Natural killer cell (primary cell): ENCODE measurements around the gene ZNF487. TPM values are rescaled to one million over a fixed set of nuclear protein-coding genes. Genes with fewer than 3 reads are reported as not detected.
A peak's percentile ranks its signal among the peaks of the same experiment; 100 is the strongest.
"Not testable (repeated sequence)": the region's sequence is repeated elsewhere in the genome, so short reads cannot be mapped to it uniquely, and the experiment has no call there.

Experiments
- ATAC-seq, 3 donors: fragments of 150-1000 bp in 2 of 3; fragments of 200-7000 bp in 1 of 3; cut with Tn5 transposase; 1 replicate in 1 of 3; 2 replicates in 2 of 3; pipeline ENCODE4 v1.10.0; 2021; ENCODE audit warnings: mild to moderate bottlenecking in 2 of 3, moderate library complexity in 2 of 3
- DNase-seq, 2 donors: peaks; one replicate each; pipeline versions ENCODE4 v3.0.0 to v3.0.0-alpha.2; 2013 to 2021; ENCODE audit warnings: mixed read lengths in 1 of 2
- H3K27ac ChIP-seq: one replicate; pipeline ENCODE4 v1.5.1; 2013; ENCODE audit warnings: mild to moderate bottlenecking, low read length
- H3K27me3 ChIP-seq: one replicate; pipeline ENCODE4 v1.6.1; 2013; ENCODE audit warnings: low read length; ENCODE audit not compliant: control insufficient read depth, insufficient read depth
- H3K36me3 ChIP-seq: one replicate; pipeline ENCODE4 v1.6.1; 2013; ENCODE audit warnings: low read length; ENCODE audit not compliant: control insufficient read depth, insufficient read depth
- H3K4me1 ChIP-seq: one replicate; pipeline ENCODE4 v1.6.1; 2013; ENCODE audit warnings: low read length; ENCODE audit not compliant: control insufficient read depth, insufficient read depth
- H3K4me3 ChIP-seq: one replicate; pipeline ENCODE4 v1.5.1; 2013; ENCODE audit warnings: low read length
- H3K9me3 ChIP-seq: one replicate; pipeline ENCODE4 v1.6.1; 2013; ENCODE audit warnings: low read length; ENCODE audit not compliant: control insufficient read depth, insufficient read depth
- H3K27ac Mint-ChIP-seq, 2 donors: one replicate each; pipeline ENCODE4 v1.8.0; 2022; ENCODE audit warnings: mild to moderate bottlenecking in 2 of 2, mixed read lengths in 2 of 2, moderate library complexity in 1 of 2
- H3K27me3 Mint-ChIP-seq, 2 donors: one replicate each; pipeline ENCODE4 v1.8.0; 2022; ENCODE audit warnings: low read depth in 2 of 2, mixed read lengths in 2 of 2
- H3K36me3 Mint-ChIP-seq: one replicate; pipeline ENCODE4 v1.8.0; 2022; ENCODE audit warnings: mixed read lengths
- H3K4me1 Mint-ChIP-seq, 2 donors: one replicate each; pipeline ENCODE4 v1.8.0; 2022; ENCODE audit warnings: mixed read lengths in 2 of 2
- H3K4me3 Mint-ChIP-seq: one replicate; pipeline ENCODE4 v1.8.0; 2022; ENCODE audit warnings: mild to moderate bottlenecking, moderate library complexity, mixed read lengths
- H3K9me3 Mint-ChIP-seq, 2 donors: one replicate each; pipeline ENCODE4 v1.8.0; 2022; ENCODE audit warnings: mixed read lengths in 2 of 2
- WGBS: methylation state at CpG from one replicate; pipeline ENCODE4 v1.1.7; 2013; ENCODE audit warnings: missing lambda C conversion rate; ENCODE audit not compliant: insufficient coverage; 5-methylcytosine and 5-hydroxymethylcytosine counted together
- intact Hi-C: fragments of 100-400 bp; cut with micrococcal nuclease; formaldehyde crosslinking; loops from one replicate; pipeline ENCODE4 v1.14.2; 2022
- total RNA-seq, 4 donors: library from RNA; stranded (reverse); fragments of 120-200 nt in 1 of 4; gene quantifications; one replicate each; pipeline versions ENCODE4 v1.2.3 to v1.2.4, GENCODE V29; 2013 to 2022
- TF ChIP-seq, protein P1 (sequence below): fragments of 200-600 bp; IDR thresholded peaks from one replicate; pipeline ENCODE4 v1.8.0; 2022; ENCODE audit warnings: antibody characterized with exemption

The ZNF487 gene
- total RNA-seq, 3 donors from 2014 or later (not counting 1 experiment from before 2014, with no cell fraction given): 19.1 to 30.8 (median 22.8) TPM

DNA sequence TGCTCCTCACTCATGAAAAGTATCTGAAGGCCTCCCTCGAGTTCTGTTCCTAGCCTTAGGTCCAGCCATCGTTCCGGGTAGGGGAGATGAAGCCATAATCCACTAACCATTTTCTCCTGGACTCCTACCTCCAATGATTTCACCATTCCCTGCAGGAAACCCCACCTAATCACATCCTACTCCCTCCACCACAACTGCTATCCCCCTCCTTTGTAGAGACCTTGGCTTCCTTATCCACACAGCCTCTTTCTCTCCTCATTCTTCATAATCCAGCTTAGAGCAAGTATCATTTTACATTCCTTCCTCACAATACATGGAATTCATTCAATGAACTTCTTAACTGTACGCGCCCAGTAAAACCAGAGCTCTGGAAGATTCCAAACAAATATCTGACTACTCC, 46.6 kb upstream of the ZNF487 start:
- Mint-ChIP-seq H3K27ac (peak overlapping the region; percentile 98 to 99), H3K9me3 (no peaks in the 10 kb centered on the region), H3K27me3 (no peaks in the 10 kb centered on the region), H3K4me1 (peaks cover 70 to 71% of the 10 kb centered on the region in 2 donors), H3K4me3 (no peak overlapping the region), H3K36me3 (peaks cover 40% of the 10 kb centered on the region)
- DNase-seq: no peak
- peaks cover 28% of the 10 kb centered on the region for H3K4me1 ChIP-seq
- intact Hi-C loops: no loop called here
- TF ChIP-seq, protein P1, sequence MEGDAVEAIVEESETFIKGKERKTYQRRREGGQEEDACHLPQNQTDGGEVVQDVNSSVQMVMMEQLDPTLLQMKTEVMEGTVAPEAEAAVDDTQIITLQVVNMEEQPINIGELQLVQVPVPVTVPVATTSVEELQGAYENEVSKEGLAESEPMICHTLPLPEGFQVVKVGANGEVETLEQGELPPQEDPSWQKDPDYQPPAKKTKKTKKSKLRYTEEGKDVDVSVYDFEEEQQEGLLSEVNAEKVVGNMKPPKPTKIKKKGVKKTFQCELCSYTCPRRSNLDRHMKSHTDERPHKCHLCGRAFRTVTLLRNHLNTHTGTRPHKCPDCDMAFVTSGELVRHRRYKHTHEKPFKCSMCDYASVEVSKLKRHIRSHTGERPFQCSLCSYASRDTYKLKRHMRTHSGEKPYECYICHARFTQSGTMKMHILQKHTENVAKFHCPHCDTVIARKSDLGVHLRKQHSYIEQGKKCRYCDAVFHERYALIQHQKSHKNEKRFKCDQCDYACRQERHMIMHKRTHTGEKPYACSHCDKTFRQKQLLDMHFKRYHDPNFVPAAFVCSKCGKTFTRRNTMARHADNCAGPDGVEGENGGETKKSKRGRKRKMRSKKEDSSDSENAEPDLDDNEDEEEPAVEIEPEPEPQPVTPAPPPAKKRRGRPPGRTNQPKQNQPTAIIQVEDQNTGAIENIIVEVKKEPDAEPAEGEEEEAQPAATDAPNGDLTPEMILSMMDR: no peak
- WGBS: 90% methylated on average over 5 of the region's 5 CpGs
- no peak for ATAC-seq
- no peak overlapping the region for H3K27ac ChIP-seq
- H3K36me3 ChIP-seq: peaks cover 90% of the 10 kb centered on the region
- no peak overlapping the region for H3K4me3 ChIP-seq
- no peaks in the 10 kb centered on the region for H3K27me3 ChIP-seq
- no peaks in the 10 kb centered on the region for H3K9me3 ChIP-seq

DNA sequence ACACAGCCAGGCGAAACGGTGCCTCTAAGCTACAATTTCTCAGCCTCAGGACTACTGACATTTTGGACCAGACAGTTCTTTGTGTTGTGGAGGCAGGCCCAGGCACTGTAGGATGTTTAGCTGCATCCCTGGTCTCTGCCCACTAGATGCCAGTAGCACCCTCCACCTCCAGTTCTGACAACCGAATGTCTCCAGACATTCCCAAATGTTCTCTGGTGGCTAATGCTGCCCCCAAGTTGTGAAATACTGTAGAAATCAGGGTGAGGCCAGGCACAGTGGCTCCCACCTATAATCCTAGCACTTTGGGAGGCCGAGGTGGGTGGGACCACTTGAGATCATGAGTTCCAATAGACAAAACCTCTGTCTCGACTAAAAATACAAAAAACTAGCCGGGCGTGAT, 46.2 kb upstream of the ZNF487 start:
- no peak overlapping the region for H3K4me3 Mint-ChIP-seq
- Histone ChIP-seq H3K27me3 (no peaks in the 10 kb centered on the region), H3K36me3 (peaks cover 86% of the 10 kb centered on the region), H3K9me3 (no peaks in the 10 kb centered on the region), H3K4me3 (no peak overlapping the region), H3K27ac (no peak overlapping the region), H3K4me1 (peaks cover 33% of the 10 kb centered on the region)
- ATAC-seq (peak; percentile 69 to 76 (median 74)), DNase-seq (peak in 1 of 2 donors; percentile 72)
- H3K4me1 Mint-ChIP-seq: peaks cover 74 to 75% of the 10 kb centered on the region in 2 donors
- H3K27me3 Mint-ChIP-seq: no peaks in the 10 kb centered on the region
- peaks cover 40% of the 10 kb centered on the region for H3K36me3 Mint-ChIP-seq
- TF ChIP-seq, protein P1: peak; percentile 63
- H3K9me3 Mint-ChIP-seq: no peaks in the 10 kb centered on the region
- intact Hi-C loops: no loop called here
- H3K27ac Mint-ChIP-seq: peak overlapping the region; percentile 98 to 99
- WGBS: 84% methylated on average over 7 of the region's 7 CpGs

DNA sequence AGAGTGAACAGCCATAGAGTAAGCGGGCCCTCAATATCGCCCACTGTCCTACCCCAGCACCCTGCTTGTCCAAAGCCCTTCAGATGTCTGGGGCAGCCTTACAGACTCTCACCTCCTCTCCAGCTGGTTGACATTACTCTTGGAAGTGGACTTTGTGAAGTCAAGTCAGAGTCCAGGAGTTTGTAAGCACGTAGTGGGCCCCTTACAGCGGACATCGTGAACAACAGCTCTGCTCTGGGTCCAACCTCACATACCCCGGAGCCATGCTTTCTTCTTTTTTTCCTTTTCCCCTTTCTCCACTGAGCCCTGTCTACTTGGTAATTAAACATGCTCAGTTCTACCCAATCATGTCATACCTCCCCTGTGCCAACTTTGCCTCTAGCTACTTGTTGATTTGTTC, 45.4 kb upstream of the ZNF487 start:
- H3K9me3 ChIP-seq: no peaks in the 10 kb centered on the region
- TF ChIP-seq, protein P1: no peak
- H3K4me1 ChIP-seq: peaks cover 40% of the 10 kb centered on the region
- 89% methylated on average over 6 of the region's 6 CpGs for WGBS
- H3K27ac ChIP-seq: no peak overlapping the region
- H3K4me3 ChIP-seq: no peak overlapping the region
- H3K36me3 Mint-ChIP-seq: peaks cover 38% of the 10 kb centered on the region
- DNase-seq: no peak
- no peak overlapping the region for H3K4me3 Mint-ChIP-seq
- peaks cover 79% of the 10 kb centered on the region for H3K36me3 ChIP-seq
- no peaks in the 10 kb centered on the region for H3K9me3 Mint-ChIP-seq
- H3K27me3 Mint-ChIP-seq: no peaks in the 10 kb centered on the region
- peak overlapping the region; percentile 98 to 99 for H3K27ac Mint-ChIP-seq
- no peak for ATAC-seq
- no peaks in the 10 kb centered on the region for H3K27me3 ChIP-seq
- intact Hi-C loops: no loop called here
- peaks cover 79 to 80% of the 10 kb centered on the region in 2 donors for H3K4me1 Mint-ChIP-seq

DNA sequence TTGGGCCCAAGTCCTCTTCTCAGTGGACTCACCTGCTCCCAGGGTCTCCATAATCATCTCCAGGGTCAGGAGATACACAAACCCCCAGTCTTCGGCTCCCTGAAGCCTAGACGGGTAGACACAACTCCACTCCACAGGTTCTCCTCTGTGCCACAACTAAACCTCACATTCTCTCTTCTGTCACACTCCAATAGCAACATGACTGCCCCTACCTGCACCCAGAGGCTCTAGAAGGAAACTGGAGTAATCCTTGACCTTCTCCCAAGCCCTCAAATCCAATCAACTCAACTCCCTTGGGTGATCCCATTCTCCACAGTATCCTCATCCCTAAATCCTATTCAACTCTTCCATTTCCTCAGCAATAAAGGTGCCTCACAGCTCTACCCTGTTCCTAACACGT, 44.2 kb upstream of the ZNF487 start:
- no peak for ATAC-seq
- intact Hi-C loops: no loop called here
- H3K27ac Mint-ChIP-seq: peak overlapping the region; percentile 98 to 99
- Histone ChIP-seq H3K9me3 (no peaks in the 10 kb centered on the region), H3K27me3 (no peaks in the 10 kb centered on the region), H3K36me3 (peaks cover 66% of the 10 kb centered on the region), H3K4me1 (peaks cover 37% of the 10 kb centered on the region), H3K27ac (no peak overlapping the region), H3K4me3 (no peak overlapping the region)
- H3K4me1 Mint-ChIP-seq: peaks cover 75 to 78% of the 10 kb centered on the region in 2 donors
- WGBS: 89% methylated on average over 2 of the region's 3 CpGs
- H3K4me3 Mint-ChIP-seq: no peak overlapping the region
- H3K36me3 Mint-ChIP-seq: peaks cover 26% of the 10 kb centered on the region
- H3K9me3 Mint-ChIP-seq: no peaks in the 10 kb centered on the region
- DNase-seq: no peak
- TF ChIP-seq, protein P1: no peak
- H3K27me3 Mint-ChIP-seq: no peaks in the 10 kb centered on the region

DNA sequence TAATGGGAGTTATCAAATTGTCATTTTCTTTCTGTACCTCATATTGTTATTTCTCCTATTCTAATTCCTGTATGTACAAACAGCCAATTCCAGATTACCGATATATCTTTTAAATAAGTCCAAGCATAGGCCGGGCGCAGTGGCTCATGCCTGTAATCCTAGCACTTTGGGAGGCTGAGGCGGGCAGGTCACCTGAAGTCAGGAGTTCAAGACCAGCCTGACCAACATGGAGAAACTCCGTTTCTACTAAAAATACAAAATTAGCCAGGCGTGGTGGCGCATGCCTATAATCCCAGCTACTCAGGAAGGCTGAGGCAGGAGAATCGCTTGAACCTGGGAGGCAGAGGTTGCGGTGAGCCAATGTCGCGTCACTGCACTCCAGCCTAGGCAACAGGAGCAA, 43.7 kb upstream of the ZNF487 start:
- H3K4me3 ChIP-seq, H3K9me3 Mint-ChIP-seq, ATAC-seq, H3K27me3 ChIP-seq, intact Hi-C loops, H3K27me3 Mint-ChIP-seq, DNase-seq, H3K9me3 ChIP-seq, H3K27ac ChIP-seq, H3K4me3 Mint-ChIP-seq: not testable (repeated sequence)
- peaks cover 74 to 77% of the 10 kb centered on the region in 2 donors for H3K4me1 Mint-ChIP-seq
- Histone ChIP-seq H3K4me1 (peaks cover 40% of the 10 kb centered on the region), H3K36me3 (peaks cover 62% of the 10 kb centered on the region)
- H3K27ac Mint-ChIP-seq: peak overlapping the region; percentile 98 to 99
- 97% methylated on average over 11 of the region's 11 CpGs for WGBS
- H3K36me3 Mint-ChIP-seq: peaks cover 23% of the 10 kb centered on the region
